Measurements from ENCODE around the gene GPR55.
"Not testable (repeated sequence)": the region's sequence is repeated elsewhere in the genome, so short reads cannot be mapped to it uniquely, and the experiment has no call there.

The GPR55 gene, protein sequence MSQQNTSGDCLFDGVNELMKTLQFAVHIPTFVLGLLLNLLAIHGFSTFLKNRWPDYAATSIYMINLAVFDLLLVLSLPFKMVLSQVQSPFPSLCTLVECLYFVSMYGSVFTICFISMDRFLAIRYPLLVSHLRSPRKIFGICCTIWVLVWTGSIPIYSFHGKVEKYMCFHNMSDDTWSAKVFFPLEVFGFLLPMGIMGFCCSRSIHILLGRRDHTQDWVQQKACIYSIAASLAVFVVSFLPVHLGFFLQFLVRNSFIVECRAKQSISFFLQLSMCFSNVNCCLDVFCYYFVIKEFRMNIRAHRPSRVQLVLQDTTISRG

GRCh38 chr2:230924470-230925341, at the start of gene GPR55:
TSS of gene GPR55 (minus strand) at chr2:230925242. CDS start at chr2:230910962, 14,280 bp downstream.
- no peak for DNase-seq (ENCODE audit: low spot score)

DNA sequence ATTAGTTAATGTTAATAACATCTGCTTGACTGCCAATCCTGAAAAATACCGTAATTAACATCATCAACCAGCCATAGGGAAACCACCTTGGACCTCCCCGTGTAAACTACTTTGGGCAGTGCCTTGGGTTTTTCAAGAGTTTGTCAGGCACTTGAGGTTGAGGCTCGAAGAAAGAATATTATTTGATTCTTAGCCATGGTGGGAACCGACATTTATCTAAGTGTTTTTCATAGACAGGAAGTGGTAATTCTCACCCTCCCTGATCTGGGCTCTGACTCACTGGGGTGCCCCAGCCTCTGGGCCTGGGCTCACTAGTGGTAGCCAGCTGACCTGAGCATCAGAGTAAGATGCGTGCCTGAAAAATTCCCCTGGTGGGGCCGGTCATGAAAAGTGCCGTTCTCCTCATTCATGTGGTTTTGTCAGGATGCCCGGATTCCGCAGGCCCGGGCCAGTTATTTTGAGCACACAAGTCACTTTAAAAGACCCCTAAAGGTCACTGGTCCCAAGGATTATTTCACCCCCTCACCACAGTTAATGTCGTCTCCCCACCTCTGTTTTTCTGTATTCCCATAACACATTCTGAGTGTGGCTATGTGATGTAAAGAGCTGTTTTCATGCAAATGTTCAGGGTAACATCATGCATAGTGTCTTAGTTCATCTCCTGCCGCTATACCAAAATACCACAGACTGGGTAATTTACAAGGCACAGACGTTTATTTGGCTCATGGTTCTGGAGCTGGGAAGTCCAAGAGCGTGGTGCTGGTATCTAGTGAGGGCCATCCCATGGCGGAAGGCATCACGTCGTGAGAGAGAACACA, 49.3 kb upstream of the GPR55 start:
- peak; percentile 33 for DNase-seq (ENCODE audit: low spot score)

GRCh38 chr2:230972046-230972445, 47.0 kb upstream of the GPR55 start:
- no peak for DNase-seq (ENCODE audit: low spot score)

DNA sequence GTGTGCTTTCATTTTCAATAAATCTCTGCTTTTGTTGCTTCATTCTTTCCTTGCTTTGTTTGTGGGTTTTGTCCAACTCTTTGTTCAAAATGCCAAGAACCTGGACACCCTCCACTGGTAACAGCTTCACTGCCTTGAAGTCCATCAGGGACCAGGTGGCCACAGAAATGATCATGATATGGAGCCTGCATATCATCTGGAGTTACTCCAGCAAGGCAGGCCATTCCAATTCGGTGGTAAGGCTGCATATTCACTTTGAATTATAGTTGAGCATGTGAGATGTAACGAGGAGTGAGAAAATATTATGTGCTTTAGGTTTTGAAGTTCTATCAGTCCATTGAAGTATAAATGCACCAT, 44.6 kb upstream of the GPR55 start:
- no peak for DNase-seq (ENCODE audit: low spot score)

- no peak for DNase-seq (ENCODE audit: low spot score)
Measured at GRCh38 chr2:230968921-230969658, 44.0 kb upstream of the GPR55 start.

GRCh38 chr2:230968314-230968713, 43.3 kb upstream of the GPR55 start:
- DNase-seq (ENCODE audit: low spot score): not testable (repeated sequence)

GRCh38 chr2:230967113-230967512, 42.1 kb upstream of the GPR55 start:
- no peak for DNase-seq (ENCODE audit: low spot score)

DNA sequence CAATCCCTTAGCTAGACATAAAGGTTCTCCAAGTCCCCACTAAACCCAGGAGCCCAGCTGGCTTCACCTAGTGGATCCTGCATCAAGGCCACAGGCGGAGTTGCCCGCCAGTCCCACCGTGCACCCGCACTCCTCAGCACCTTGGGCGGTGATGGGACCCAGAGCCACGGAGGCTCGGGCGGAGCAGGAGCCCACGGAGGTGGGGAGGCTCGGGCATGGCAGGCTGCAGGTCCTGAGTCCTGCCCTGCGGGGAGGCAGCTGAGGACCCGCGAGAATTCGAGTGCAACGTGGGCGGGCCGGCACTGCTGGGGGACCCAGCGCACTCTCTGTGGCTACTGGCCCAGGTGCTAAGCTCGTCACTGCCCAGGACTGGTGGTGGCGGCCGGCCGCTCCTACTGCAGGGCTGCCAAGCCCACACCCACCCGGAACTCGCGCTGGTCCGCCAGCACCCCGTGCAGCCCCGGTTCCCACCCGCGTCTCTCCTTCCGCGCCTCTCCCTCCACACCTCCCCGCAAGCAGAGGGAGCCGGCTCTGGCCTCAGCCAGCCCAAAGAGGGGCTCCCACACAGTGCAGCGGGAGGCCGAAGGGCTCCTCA, 39.2 kb upstream of the GPR55 start:
- DNase-seq (ENCODE audit: low spot score): no peak

GRCh38 chr2:230961091-230961491, 36.0 kb upstream of the GPR55 start:
- no peak for DNase-seq (ENCODE audit: low spot score)

DNA sequence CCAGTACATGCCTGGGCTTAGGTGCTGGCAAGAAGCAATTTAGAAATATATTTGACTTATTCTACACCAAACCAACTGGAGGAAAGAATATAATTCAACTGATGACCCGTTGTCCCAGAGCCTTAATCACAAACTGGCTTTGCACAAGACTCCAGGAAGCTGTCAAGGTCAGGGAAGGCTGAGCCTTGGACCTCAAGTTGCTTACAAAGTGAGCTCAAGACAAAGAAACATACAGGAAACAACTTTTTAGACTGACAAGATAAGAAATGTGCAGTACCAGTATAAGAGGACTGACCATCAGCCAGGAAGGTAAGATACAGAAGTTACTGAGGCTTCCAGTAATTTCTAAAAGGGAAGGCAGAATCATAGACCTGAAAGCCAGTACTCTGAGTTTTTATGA, 35.0 kb upstream of the GPR55 start:
- DNase-seq (ENCODE audit: low spot score): no peak

GRCh38 chr2:230958820-230959756, 34.0 kb upstream of the GPR55 start:
- no peak for DNase-seq (ENCODE audit: low spot score)

- no peak for DNase-seq (ENCODE audit: low spot score)
Measured at GRCh38 chr2:230957756-230958391, 32.8 kb upstream of the GPR55 start.

- DNase-seq (ENCODE audit: low spot score): peak; percentile 70
Measured at GRCh38 chr2:230956827-230957755, 32.0 kb upstream of the GPR55 start.

DNA sequence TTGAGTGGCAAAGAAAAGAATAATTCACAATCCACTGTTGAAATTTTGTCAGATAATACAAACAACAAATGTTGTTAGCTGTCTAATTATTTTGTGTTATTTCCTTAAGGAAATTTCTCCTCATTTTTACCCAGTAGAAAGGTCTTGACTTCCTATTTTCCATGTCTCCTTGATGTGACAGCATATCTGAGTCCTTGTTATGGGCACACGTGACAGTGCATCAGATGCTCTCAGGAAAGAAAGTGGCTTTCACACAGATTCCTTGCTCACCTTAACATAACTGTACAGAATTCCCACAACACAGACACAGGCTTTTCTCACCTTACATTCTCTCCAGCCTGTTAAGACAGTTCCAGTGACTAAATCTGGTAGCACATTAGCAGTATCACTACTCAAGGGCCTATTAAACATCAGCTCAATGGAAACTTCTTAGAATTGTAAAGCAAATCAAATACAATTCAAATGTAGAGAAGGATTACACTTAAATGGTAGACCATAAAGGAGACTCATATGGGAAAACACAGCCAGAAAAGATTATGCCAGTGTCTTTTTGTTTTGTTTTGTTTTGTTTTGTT, 30.2 kb upstream of the GPR55 start:
- DNase-seq (ENCODE audit: low spot score): no peak

- no peak for DNase-seq (ENCODE audit: low spot score)
Measured at GRCh38 chr2:230954746-230955145, 29.7 kb upstream of the GPR55 start.

GRCh38 chr2:230953845-230954244, 28.8 kb upstream of the GPR55 start:
- no peak for DNase-seq (ENCODE audit: low spot score)

DNA sequence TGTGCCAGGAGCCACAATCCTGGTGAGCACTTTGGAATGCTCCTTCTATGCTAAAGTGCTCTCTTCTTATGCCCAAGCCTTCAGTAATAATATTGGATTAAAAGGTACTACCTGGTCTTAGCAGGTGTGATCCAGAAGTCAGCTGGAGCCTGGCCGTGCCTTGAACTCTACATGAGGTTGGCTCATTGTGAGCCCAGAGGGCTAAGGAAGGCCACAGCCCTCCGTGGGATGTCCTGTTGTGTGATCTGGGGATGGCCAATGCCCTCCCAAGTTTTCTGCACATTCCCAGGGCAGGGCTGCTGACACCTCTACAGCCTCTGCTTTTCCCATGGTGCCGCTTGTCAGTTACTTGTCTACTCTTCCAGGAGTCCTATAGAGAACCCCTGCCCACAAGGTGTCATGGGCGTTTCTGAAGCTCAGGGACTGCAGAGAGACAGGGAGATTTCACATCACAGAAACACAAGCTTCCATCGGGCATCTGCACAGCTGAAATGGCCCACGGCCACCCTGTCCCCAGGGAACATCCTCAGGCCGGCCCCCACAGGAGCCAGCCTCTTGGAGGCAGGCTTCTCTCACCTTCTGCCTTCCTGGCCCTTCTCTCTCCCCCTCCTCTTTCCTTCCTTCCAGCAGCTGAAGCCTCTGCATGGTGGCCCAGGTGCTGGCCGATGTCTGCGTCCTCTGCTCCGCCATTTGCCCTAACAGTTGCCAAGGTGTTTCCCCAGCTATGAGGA, 27.3 kb upstream of the GPR55 start:
- DNase-seq (ENCODE audit: low spot score): no peak

- DNase-seq (ENCODE audit: low spot score): no peak
Measured at GRCh38 chr2:230951396-230951795, 26.4 kb upstream of the GPR55 start.

All from GM03348 (cell line).